ENCODE results near the gene ZBTB20. TPM values are rescaled to one million over a fixed set of nuclear protein-coding genes. Genes with fewer than 3 reads are reported as not detected.

Gene ZBTB20
- total and polyA plus RNA-seq, 12 donors, result 0.57 to 105 (median 86.8) TPM

DNA sequence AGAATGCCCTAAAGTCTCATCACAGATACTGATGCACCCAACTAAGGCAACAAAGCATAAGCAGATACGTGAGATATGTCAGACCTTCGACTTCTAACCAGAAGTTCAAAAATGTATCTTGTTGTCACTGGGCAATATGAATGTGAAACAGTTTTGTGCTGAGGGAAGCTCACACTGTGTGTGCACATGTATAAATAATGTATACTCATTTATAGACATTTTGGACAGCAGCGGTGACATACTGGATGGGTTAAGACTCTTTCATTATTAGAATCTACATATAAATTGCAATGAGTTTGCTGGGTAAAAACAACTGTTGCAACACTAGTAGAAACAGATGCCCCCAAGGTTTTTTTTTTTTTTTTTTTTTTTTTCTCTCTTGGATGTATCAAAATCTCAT, 815.4 kb downstream of the ZBTB20 start:
- Histone ChIP-seq H3K4me3 (no peak overlapping the region), H3K9me3 (peaks cover 0 to 6% (median 0%) of the 10 kb centered on the region in 11 donors), H3K27ac (no peak overlapping the region), H3K27me3 (no peaks in the 10 kb centered on the region), H3K4me1 (peaks cover 0 to 26% (median 14%) of the 10 kb centered on the region in 9 donors), H3K36me3 (peaks cover 0 to 20% (median 0%) of the 10 kb centered on the region in 9 donors)
- 97% methylated on average over 3 of the region's 3 CpGs for WGBS, 2 donors
- DNase-seq (no peak), ATAC-seq (no peak)
- no peak for TF ChIP-seq CTCF (IDR thresholded peaks at IDR 0.05)
- intact Hi-C loops (cut with DNase I), result no loop called here

GRCh38 chr3:114331007-114331406, 816.1 kb downstream of the ZBTB20 start:
- no peak for TF ChIP-seq CTCF (IDR thresholded peaks at IDR 0.05)
- no peak overlapping the region for H3K27ac ChIP-seq
- H3K4me1 ChIP-seq, result peaks cover 0 to 26% (median 10%) of the 10 kb centered on the region in 9 donors
- H3K9me3 ChIP-seq, result peaks cover 0 to 6% (median 0%) of the 10 kb centered on the region in 11 donors
- H3K27me3 ChIP-seq, result no peaks in the 10 kb centered on the region
- peaks cover 0 to 19% (median 0%) of the 10 kb centered on the region in 9 donors for H3K36me3 ChIP-seq
- H3K4me3 ChIP-seq, result no peak overlapping the region
- intact Hi-C loops (cut with DNase I), result no loop called here
- DNase-seq, result no peak
- ATAC-seq, result no peak
- 98 to 99% methylated on average over 2 of the region's 2 CpGs for WGBS, 2 donors

GRCh38 chr3:114329823-114330222, 817.3 kb downstream of the ZBTB20 start:
- no peak overlapping the region for H3K27ac ChIP-seq
- peaks cover 0 to 6% (median 0%) of the 10 kb centered on the region in 11 donors for H3K9me3 ChIP-seq
- H3K4me1 ChIP-seq, result peaks cover 0 to 14% (median 4%) of the 10 kb centered on the region in 9 donors
- WGBS, 2 donors, result 97 to 99% methylated on average over 2 of the region's 2 CpGs
- no peak for ATAC-seq
- TF ChIP-seq CTCF (IDR thresholded peaks at IDR 0.05), result no peak
- H3K36me3 ChIP-seq, result peaks cover 0 to 19% (median 0%) of the 10 kb centered on the region in 9 donors
- H3K4me3 ChIP-seq, result no peak overlapping the region
- H3K27me3 ChIP-seq, result no peaks in the 10 kb centered on the region
- intact Hi-C loops (cut with DNase I), result loop anchor here in 1 of 10 donors (10.0 kb wide), 1 partner anchor 175 kb away; no protein-coding TSS in a partner anchor
- DNase-seq, result no peak

DNA sequence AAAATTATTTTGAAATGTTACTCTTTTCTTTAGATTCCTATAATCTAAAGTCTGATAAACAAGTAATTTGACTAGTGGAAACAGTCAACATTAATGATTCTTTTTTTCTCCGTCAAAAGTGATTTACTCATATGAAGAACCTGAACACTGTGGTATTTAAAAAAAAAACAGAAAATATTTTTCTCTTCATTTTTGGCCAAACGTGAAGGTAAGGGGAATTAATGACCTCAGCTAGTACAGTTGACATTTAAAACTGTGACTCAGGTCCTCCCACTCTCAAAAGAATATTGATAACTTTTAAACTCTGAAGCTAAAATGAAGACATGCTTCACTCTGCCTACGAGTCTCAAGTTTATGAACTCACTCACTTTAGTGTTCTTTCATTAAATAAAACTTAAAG, 818.7 kb downstream of the ZBTB20 start:
- DNase-seq (no peak), ATAC-seq (no peak)
- Histone ChIP-seq H3K36me3 (peaks cover 0 to 17% (median 0%) of the 10 kb centered on the region in 9 donors), H3K27me3 (no peaks in the 10 kb centered on the region), H3K27ac (no peak overlapping the region), H3K9me3 (peaks cover 0 to 6% (median 0%) of the 10 kb centered on the region in 11 donors), H3K4me3 (no peak overlapping the region), H3K4me1 (peaks cover 0 to 11% (median 0%) of the 10 kb centered on the region in 9 donors)
- intact Hi-C loops (cut with DNase I), result loop anchor here in 1 of 10 donors (10.0 kb wide), 1 partner anchor 174 kb away; no protein-coding TSS in a partner anchor
- TF ChIP-seq CTCF (IDR thresholded peaks at IDR 0.05), result no peak
- 86 to 87% methylated on average over 3 of the region's 3 CpGs for WGBS, 2 donors

Measured in heart right ventricle (tissue), 16 donors.